ENCODE data around the gene C4orf50. TPM values are rescaled to one million over a fixed set of nuclear protein-coding genes. Genes with fewer than 3 reads are reported as not detected.

The C4orf50 gene
- total RNA-seq, 1 donor from 2014 or later = 0.49 TPM

DNA sequence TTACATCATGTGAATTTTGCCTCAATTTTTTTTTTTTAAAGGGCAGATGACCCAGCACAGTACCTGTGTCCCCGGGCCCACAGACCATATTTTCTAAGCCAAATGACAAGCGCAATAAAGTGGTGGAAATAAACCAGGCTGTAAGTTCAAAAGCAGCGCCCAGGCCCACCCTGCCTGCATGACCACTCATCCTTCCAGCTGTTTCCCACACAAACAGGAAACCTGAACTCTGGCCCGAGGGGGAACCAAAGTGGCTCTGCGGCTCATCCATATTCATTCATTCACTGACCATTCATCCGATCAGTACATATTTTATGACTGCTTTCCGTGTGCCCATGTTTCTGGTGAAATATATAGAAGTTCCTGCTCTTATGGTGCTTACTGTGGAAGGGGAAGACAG, 91.6 kb downstream of the C4orf50 start:
- DNase-seq (ENCODE audit: extremely low spot score in 2 of 2) = no peak
- Histone ChIP-seq H3K27me3 (no peaks in the 10 kb centered on the region), H3K9me3 (no peaks in the 10 kb centered on the region), H3K36me3 (no peaks in the 10 kb centered on the region), H3K4me3 (no peak overlapping the region), H3K4me1 (no peaks in the 10 kb centered on the region), H3K27ac (no peak overlapping the region)
- TF ChIP-seq, protein P1, sequence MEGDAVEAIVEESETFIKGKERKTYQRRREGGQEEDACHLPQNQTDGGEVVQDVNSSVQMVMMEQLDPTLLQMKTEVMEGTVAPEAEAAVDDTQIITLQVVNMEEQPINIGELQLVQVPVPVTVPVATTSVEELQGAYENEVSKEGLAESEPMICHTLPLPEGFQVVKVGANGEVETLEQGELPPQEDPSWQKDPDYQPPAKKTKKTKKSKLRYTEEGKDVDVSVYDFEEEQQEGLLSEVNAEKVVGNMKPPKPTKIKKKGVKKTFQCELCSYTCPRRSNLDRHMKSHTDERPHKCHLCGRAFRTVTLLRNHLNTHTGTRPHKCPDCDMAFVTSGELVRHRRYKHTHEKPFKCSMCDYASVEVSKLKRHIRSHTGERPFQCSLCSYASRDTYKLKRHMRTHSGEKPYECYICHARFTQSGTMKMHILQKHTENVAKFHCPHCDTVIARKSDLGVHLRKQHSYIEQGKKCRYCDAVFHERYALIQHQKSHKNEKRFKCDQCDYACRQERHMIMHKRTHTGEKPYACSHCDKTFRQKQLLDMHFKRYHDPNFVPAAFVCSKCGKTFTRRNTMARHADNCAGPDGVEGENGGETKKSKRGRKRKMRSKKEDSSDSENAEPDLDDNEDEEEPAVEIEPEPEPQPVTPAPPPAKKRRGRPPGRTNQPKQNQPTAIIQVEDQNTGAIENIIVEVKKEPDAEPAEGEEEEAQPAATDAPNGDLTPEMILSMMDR (IDR thresholded peaks at IDR 0.05) = no peak
- intact Hi-C loops (cut with DNase I) = no loop called here

GRCh38 chr4:5925419-5926200, 92.6 kb downstream of the C4orf50 start:
- TF ChIP-seq POLR2AphosphoS5 (IDR thresholded peaks at IDR 0.05; ENCODE audit: insufficient read depth in 1 of 2, low read depth in 1 of 2) (no peak), POLR2A (IDR thresholded peaks at IDR 0.05) (no peak)
- TF ChIP-seq, protein P1 (IDR thresholded peaks at IDR 0.05) = no peak
- DNase-seq (ENCODE audit: extremely low spot score in 2 of 2) = no peak

GRCh38 chr4:5924461-5925125, 93.6 kb downstream of the C4orf50 start:
- no peaks in the 10 kb centered on the region for H3K4me1 ChIP-seq
- H3K27me3 ChIP-seq = no peaks in the 10 kb centered on the region
- no peak overlapping the region for H3K4me3 ChIP-seq
- DNase-seq (ENCODE audit: extremely low spot score in 2 of 2) = no peak
- H3K9me3 ChIP-seq = no peaks in the 10 kb centered on the region
- TF ChIP-seq, protein P1 (IDR thresholded peaks at IDR 0.05) = no peak
- H3K27ac ChIP-seq = no peak overlapping the region
- H3K36me3 ChIP-seq = no peaks in the 10 kb centered on the region
- intact Hi-C loops (cut with DNase I) = no loop called here

More at GRCh38 chr4:5925419-5926200, 92.6 kb downstream of the C4orf50 start:
- Histone ChIP-seq H3K27ac (no peak overlapping the region), H3K27me3 (no peaks in the 10 kb centered on the region), H3K4me1 (no peaks in the 10 kb centered on the region), H3K36me3 (no peaks in the 10 kb centered on the region), H3K4me3 (no peak overlapping the region), H3K9me3 (no peaks in the 10 kb centered on the region)
- intact Hi-C loops (cut with DNase I) = no loop called here

DNA sequence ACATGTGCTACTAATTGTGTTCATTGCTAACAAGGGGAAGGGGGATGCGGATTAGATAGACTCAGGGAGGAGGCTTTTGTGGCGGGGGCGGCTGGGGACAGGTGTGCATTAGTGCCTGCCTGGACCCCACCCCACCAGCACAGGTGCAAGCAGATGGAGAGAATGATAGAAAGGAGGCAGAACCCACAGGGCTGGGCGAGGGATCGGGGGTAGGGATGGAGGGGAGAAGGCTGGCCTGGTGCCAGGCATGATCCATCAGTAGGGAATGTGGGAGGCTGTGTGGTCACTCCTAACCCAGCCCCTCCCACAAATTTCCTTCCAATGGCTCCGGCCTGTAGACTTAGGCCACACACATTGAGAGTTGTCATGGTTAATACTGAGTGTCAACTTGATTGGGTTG, 94.9 kb downstream of the C4orf50 start:
- H3K36me3 ChIP-seq = no peaks in the 10 kb centered on the region
- no peaks in the 10 kb centered on the region for H3K9me3 ChIP-seq
- no peak for DNase-seq (ENCODE audit: extremely low spot score in 2 of 2)
- intact Hi-C loops (cut with DNase I) = no loop called here
- TF ChIP-seq, protein P1 (IDR thresholded peaks at IDR 0.05) = no peak
- H3K27me3 ChIP-seq = no peaks in the 10 kb centered on the region
- no peaks in the 10 kb centered on the region for H3K4me1 ChIP-seq
- no peak overlapping the region for H3K27ac ChIP-seq
- H3K4me3 ChIP-seq = no peak overlapping the region

DNA sequence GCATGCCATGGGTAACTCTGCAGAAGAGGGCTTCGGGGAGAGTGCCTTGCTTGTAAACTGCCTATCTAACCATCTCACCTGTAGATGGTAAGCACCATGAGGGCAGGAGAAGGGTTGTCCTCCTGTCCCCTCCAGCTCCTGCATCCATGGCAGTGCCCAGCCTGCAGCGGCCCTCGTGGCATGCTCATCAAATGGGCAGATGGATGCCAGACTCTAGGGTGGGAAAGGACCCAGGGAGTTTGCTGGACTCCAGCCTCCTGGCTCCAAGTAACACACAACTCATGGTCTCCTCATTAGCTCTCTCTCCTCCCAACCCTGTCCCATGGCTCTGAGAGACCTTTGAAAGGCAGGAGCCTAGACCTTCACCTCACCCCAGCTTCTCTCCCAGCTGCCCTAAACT, 95.7 kb downstream of the C4orf50 start:
- Histone ChIP-seq H3K36me3 (no peaks in the 10 kb centered on the region), H3K4me1 (no peaks in the 10 kb centered on the region), H3K27ac (no peak overlapping the region), H3K4me3 (no peak overlapping the region), H3K27me3 (no peaks in the 10 kb centered on the region), H3K9me3 (no peaks in the 10 kb centered on the region)
- no peak for TF ChIP-seq POLR2A (IDR thresholded peaks at IDR 0.05)
- TF ChIP-seq, protein P1 (IDR thresholded peaks at IDR 0.05) = no peak
- no peak for TF ChIP-seq POLR2AphosphoS5 (IDR thresholded peaks at IDR 0.05; ENCODE audit: insufficient read depth in 1 of 2, low read depth in 1 of 2)
- no peak for DNase-seq (ENCODE audit: extremely low spot score in 2 of 2)
- intact Hi-C loops (cut with DNase I) = no loop called here

All from vagina (tissue), 2 donors.